K562 (cell line): ENCODE data around the gene WDR44. TPM values are rescaled to one million over a fixed set of nuclear protein-coding genes. Genes with fewer than 3 reads are reported as not detected.

ENCODE experiments used
- ATAC-seq: fragments of 200-7000 bp; cut with Tn5 transposase; 3 replicates; pipeline ENCODE4 v1.9.1; 2020; ENCODE audit warnings: moderate library complexity
- BruUV-seq: library from RNA; stranded (reverse); fragments of 400-500 nt; replicated peaks from 2 replicates; lab custom pipeline; 2021; lab: Mats Ljungman, UMichigan
- CTCF ChIA-PET: fragments of 300-600 bp; formaldehyde crosslinking; extraction: SDS; loops from one replicate; lab custom pipeline; 2021; ENCODE audit warnings: low intra/inter-chr PET ratio; lab: Yijun Ruan, JAX
- POLR2A ChIA-PET: fragments of 300-600, 350-650 bp; sonication (Branson Sonifier 250); formaldehyde crosslinking; extraction: SDS; loops from one replicate; lab custom pipeline; 2021; ENCODE audit warnings: antibody characterized with exemption, inconsistent platforms; lab: Yijun Ruan, JAX
- DNase-seq, 4 experiments: peaks; one replicate each; pipeline versions ENCODE4 v3.0.0 to v3.0.0-alpha.2; 2011 to 2018; ENCODE audit warnings: low spot score in 3 of 4, mixed read lengths in 3 of 4; ENCODE audit errors: extremely low read depth in 1 of 4
- FAIRE-seq: peaks from 2 replicates; lab custom pipeline; 2011; peaks lifted over from hg19 to GRCh38; lab: Jason Lieb, UNC
- H2AFZ ChIP-seq: 2 replicates; pipeline ENCODE4 v1.6.0; 2011; ENCODE audit warnings: low read depth, low read length, control low read depth, inconsistent platforms
- H3K27ac ChIP-seq: fragments of 200-600 bp; 3 replicates; pipeline ENCODE4 v1.8.0; 2011; ENCODE audit warnings: low read depth, mild to moderate bottlenecking, control low read depth, inconsistent platforms, low read length, moderate library complexity, mixed read lengths; ENCODE audit errors: extremely low read depth
- H3K27me3 ChIP-seq, 2 experiments: fragments of 300-600 bp in 1 of 2; 2 replicates in 1 of 2; 3 replicates in 1 of 2; pipeline versions ENCODE4 v1.6.0 to v1.8.0; 2011; ENCODE audit warnings: inconsistent platforms in 2 of 2, low read length in 2 of 2, mild to moderate bottlenecking in 1 of 2, mixed read lengths in 1 of 2, moderate library complexity in 1 of 2; ENCODE audit not compliant: control insufficient read depth in 2 of 2, insufficient read depth in 2 of 2
- H3K36me3 ChIP-seq: fragments of 300-600 bp; 3 replicates; pipeline ENCODE4 v1.8.0; 2011; ENCODE audit warnings: mild to moderate bottlenecking, low read length, inconsistent platforms; ENCODE audit not compliant: control insufficient read depth, insufficient read depth
- H3K4me1 ChIP-seq, 2 experiments: fragments of 200-600 bp in 1 of 2; replicated peaks in 1 of 2; 2 replicates in 1 of 2; 3 replicates in 1 of 2; pipeline versions ENCODE4 v1.5.1 to v1.8.0; 2011; ENCODE audit warnings: inconsistent platforms in 2 of 2, low read length in 2 of 2, mild to moderate bottlenecking in 1 of 2, mixed read lengths in 1 of 2, moderate library complexity in 1 of 2; ENCODE audit not compliant: control insufficient read depth in 2 of 2, insufficient read depth in 2 of 2
- H3K4me2 ChIP-seq: 2 replicates; pipeline ENCODE4 v1.6.1; 2011; ENCODE audit warnings: low read length, control low read depth, inconsistent platforms, mixed read lengths; ENCODE audit not compliant: insufficient read depth
- H3K4me3 ChIP-seq: fragments of 200-600 bp; sonication (generic), shearing (Covaris generic); 2 replicates; pipeline ENCODE4 v1.5.1; 2016; ENCODE audit warnings: control low read depth, inconsistent platforms
- H3K79me2 ChIP-seq: fragments of 200-600 bp; 3 replicates; pipeline ENCODE4 v1.8.0; 2011; ENCODE audit warnings: low read length, inconsistent platforms; ENCODE audit not compliant: control insufficient read depth, insufficient read depth
- H3K9ac ChIP-seq, 2 experiments: 2 replicates each; pipeline versions ENCODE4 v1.6.0 to v1.6.1; 2011; ENCODE audit warnings: low read depth in 2 of 2, low read length in 2 of 2, control low read depth in 1 of 2, inconsistent platforms in 1 of 2, mild to moderate bottlenecking in 1 of 2, mixed read lengths in 1 of 2; ENCODE audit not compliant: insufficient read depth in 1 of 2
- H3K9me1 ChIP-seq: one replicate; pipeline ENCODE4 v1.6.0; 2011; ENCODE audit warnings: inconsistent platforms, mild to moderate bottlenecking, low read length, moderate library complexity; ENCODE audit not compliant: control insufficient read depth, insufficient read depth
- H3K9me3 ChIP-seq: replicated peaks from 2 replicates; pipeline ENCODE4 v1.5.1; 2011; ENCODE audit warnings: low read depth, low read length, inconsistent platforms; ENCODE audit not compliant: control insufficient read depth, insufficient read depth
- H4K20me1 ChIP-seq: replicated peaks from 2 replicates; pipeline ENCODE4 v1.6.1; 2011; ENCODE audit warnings: low read length, inconsistent platforms, mixed read lengths; ENCODE audit not compliant: control insufficient read depth, insufficient read depth
- EP300 ChIP-seq: IDR thresholded peaks from 2 replicates; pipeline ENCODE4 v1.6.1; 2012; ENCODE audit warnings: low read length, improper control_type of control experiment
- MAFF ChIP-seq: IDR thresholded peaks from 2 replicates; pipeline ENCODE4 v1.6.1; 2012; ENCODE audit warnings: low read length, improper control_type of control experiment
- NELFE ChIP-seq: IDR thresholded peaks from 2 replicates; pipeline ENCODE4 v1.6.1; 2011; ENCODE audit warnings: mild to moderate bottlenecking; ENCODE audit not compliant: insufficient read depth, insufficient read length
- SMARCA4 ChIP-seq: fragments of 450-650 bp; IDR thresholded peaks from 2 replicates; pipeline ENCODE4 v1.6.1; 2016
- STAG1 ChIP-seq: sonication (generic); formaldehyde crosslinking; IDR thresholded peaks from 2 replicates; pipeline ENCODE4 v1.5.0; 2020; ENCODE audit warnings: missing genetic modification reagents, borderline replicate concordance
- ZBTB1 ChIP-seq: sonication (generic); formaldehyde crosslinking; IDR thresholded peaks from 2 replicates; pipeline ENCODE4 v1.8.1; 2023; ENCODE audit warnings: missing genetic modification reagents, low read depth, mild to moderate bottlenecking, borderline replicate concordance
- ZNF408 ChIP-seq: fragments of 250-450 bp; sonication (Bioruptor Pico); IDR thresholded peaks from 2 replicates; pipeline ENCODE4 v1.4.0; 2020; ENCODE audit warnings: low read depth, mild to moderate bottlenecking, moderate library complexity
- ZNF644 ChIP-seq: fragments of 200-800 bp; sonication (Bioruptor generic); IDR thresholded peaks from 2 replicates; pipeline ENCODE4 v1.6.1; 2016; ENCODE audit warnings: low read depth, missing genetic modification characterization, missing compliant biosample characterization
- ZNF76 ChIP-seq: fragments of 250-450 bp; sonication (Bioruptor Pico); IDR thresholded peaks from 2 replicates; pipeline ENCODE4 v1.4.0; 2020; ENCODE audit warnings: mild to moderate bottlenecking, moderate library complexity, borderline replicate concordance
- WGBS: fragments of 100-300 bp; shearing (Covaris generic); methylation state at CpG from one replicate; pipeline ENCODE4 v1.1.6; 2016; ENCODE audit warnings: low coverage, mixed read lengths; ENCODE audit not compliant: insufficient coverage; ENCODE audit errors: missing lambda C conversion rate; 5-methylcytosine and 5-hydroxymethylcytosine counted together
- in situ Hi-C: fragments of 300-500 bp; cut with MboI; formaldehyde crosslinking; loops from 4 replicates; pipeline ENCODE4 v1.15.0; 2018; ENCODE audit warnings: inconsistent platforms, mixed read lengths
- intact Hi-C: fragments of 100-400 bp; cut with micrococcal nuclease; formaldehyde crosslinking; loops from 2 replicates; pipeline ENCODE4 v1.14.2; 2022
- polyA plus RNA-seq, 8 experiments: library from polyadenylated mRNA; depleted of rRNA in 4 of 8; stranded (reverse) in 5 of 8; unstranded in 3 of 8; fragments of >200 nt; fragmentation: Nextera tagmentation in 2 of 8; fragmentation: Illumina TruSeq in 1 of 8; extraction: Ambion mirVana in 2 of 8; extraction: Trizol in 1 of 8; gene quantifications; 2 replicates each; pipeline versions ENCODE4 v1.2.1 to v1.2.3, GENCODE V29; 2011 to 2014; ENCODE audit warnings: inconsistent platforms in 1 of 8, missing spikeins in 1 of 8
- total RNA-seq, 7 experiments: library from RNA; depleted of rRNA in 6 of 7; stranded (reverse); fragments of >200 nt in 6 of 7; fragmentation: Illumina TruSeq in 2 of 7; extraction: Trizol in 2 of 7; gene quantifications; 2 replicates each; pipeline versions ENCODE4 v1.2.1 to v1.2.3, GENCODE V29; 2011 to 2021; ENCODE audit warnings: low replicate concordance in 1 of 7
- TF ChIP-seq, protein P1 (sequence below): fragments of 450-650 bp; IDR thresholded peaks from 2 replicates; pipeline ENCODE4 v1.6.1; 2017; ENCODE audit warnings: mild to moderate bottlenecking, moderate library complexity

The WDR44 gene
- total and polyA plus RNA-seq, 9 of the 15 experiments (the other 6 are each of a cell fraction or from before 2014, with no cell fraction given): 5.6 to 20.0 (median 14.6) TPM

DNA sequence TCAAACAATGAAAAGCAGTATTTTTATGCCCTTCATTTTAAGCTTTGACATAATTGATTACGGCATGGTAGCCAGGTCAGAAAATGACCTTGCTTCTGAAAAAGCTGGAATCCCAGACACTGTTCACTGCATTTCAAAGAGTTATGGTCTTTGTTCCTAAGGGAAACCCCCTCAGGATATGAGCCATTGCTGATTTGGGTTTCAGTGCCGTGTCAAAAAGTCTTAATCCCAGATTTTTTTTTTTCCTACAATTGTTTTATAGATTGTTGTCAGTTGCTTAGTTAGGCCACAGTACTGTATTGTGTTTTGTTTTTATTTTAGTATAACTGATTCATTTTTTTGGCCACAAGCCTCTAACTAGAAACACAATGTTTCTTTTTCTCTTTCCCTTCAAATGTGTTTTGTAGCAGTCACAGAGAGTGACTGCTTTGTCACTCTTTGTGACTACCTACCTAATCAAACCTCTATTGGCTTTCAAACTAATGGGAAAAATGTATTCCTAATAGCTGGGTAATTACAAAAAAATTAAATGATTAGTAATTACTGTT is 10.3 kb downstream of the WDR44 start:
- in situ Hi-C loops (no loop called here), intact Hi-C loops (no loop called here)
- Histone ChIP-seq H3K4me2 (no peak overlapping the region), H3K4me3 (no peak overlapping the region), H3K4me1 (peaks cover 0 to 21% of the 10 kb centered on the region in 2 experiments; a peak in 3 of 5 replicates), H4K20me1 (peaks cover 10% of the 10 kb centered on the region), H3K79me2 (peaks cover 72% of the 10 kb centered on the region), H3K9ac (no peak overlapping the region), H3K9me1 (peaks cover 6% of the 10 kb centered on the region), H3K27ac (no peak overlapping the region), H3K27me3 (no peaks in the 10 kb centered on the region), H3K36me3 (no peaks in the 10 kb centered on the region; the same call in 2 of the 3 replicates), H2AFZ (no peak overlapping the region), H3K9me3 (no peaks in the 10 kb centered on the region)
- ChIA-PET POLR2A (no interaction called here), CTCF (no interaction called here)
- ATAC-seq: no peak
- BruUV-seq: no TSS peak
- no peak for TF ChIP-seq ZBTB1 (CRISPR knock-in tag)
- no peak for TF ChIP-seq SMARCA4
- TF ChIP-seq NELFE: no peak
- TF ChIP-seq MAFF: no peak
- no peak for TF ChIP-seq ZNF76 (CRISPR knock-in tag)
- no peak for TF ChIP-seq ZNF644 (tag)
- no peak for TF ChIP-seq ZNF408 (CRISPR knock-in tag)
- TF ChIP-seq EP300: no peak
- TF ChIP-seq STAG1 (CRISPR knock-in tag): no peak
- TF ChIP-seq, protein P1, sequence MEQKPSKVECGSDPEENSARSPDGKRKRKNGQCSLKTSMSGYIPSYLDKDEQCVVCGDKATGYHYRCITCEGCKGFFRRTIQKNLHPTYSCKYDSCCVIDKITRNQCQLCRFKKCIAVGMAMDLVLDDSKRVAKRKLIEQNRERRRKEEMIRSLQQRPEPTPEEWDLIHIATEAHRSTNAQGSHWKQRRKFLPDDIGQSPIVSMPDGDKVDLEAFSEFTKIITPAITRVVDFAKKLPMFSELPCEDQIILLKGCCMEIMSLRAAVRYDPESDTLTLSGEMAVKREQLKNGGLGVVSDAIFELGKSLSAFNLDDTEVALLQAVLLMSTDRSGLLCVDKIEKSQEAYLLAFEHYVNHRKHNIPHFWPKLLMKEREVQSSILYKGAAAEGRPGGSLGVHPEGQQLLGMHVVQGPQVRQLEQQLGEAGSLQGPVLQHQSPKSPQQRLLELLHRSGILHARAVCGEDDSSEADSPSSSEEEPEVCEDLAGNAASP: no peak
- 80% methylated on average over 2 of the region's 2 CpGs for WGBS
- no peak for FAIRE-seq
- DNase-seq: no peak
